DMS153 treated with DMSO at 0.1 percent for 48 hours (cell line): ENCODE results near the gene DNAH6.
"Not testable (repeated sequence)": the region's sequence is repeated elsewhere in the genome, so short reads cannot be mapped to it uniquely, and the experiment has no call there.

Experiments used
- DNase-seq: peaks from one replicate; lab custom pipeline; 2025; ENCODE audit not compliant: unreplicated experiment; lab: John Stamatoyannopoulos, UW

Gene DNAH6

DNA sequence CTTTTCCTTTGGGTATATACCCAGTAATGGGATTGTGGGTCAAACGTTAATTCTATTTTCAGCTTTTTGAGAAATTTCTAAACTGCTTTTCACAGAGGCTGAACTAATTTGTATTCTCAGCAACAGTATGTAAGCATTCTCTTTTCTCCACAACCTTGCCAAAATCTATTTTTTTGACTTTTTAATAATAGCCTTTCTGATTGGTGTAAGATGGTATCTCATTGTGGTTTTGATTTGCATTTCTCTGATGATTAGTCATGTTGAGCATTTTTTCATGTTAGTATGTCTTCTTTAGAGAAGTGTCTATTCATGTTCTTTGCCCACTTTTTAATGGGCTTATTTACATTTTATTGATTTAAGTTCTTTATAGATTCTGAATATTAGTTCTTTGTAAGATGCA lies 219.1 kb downstream of the DNAH6 start:
- DNase-seq = no peak

DNA sequence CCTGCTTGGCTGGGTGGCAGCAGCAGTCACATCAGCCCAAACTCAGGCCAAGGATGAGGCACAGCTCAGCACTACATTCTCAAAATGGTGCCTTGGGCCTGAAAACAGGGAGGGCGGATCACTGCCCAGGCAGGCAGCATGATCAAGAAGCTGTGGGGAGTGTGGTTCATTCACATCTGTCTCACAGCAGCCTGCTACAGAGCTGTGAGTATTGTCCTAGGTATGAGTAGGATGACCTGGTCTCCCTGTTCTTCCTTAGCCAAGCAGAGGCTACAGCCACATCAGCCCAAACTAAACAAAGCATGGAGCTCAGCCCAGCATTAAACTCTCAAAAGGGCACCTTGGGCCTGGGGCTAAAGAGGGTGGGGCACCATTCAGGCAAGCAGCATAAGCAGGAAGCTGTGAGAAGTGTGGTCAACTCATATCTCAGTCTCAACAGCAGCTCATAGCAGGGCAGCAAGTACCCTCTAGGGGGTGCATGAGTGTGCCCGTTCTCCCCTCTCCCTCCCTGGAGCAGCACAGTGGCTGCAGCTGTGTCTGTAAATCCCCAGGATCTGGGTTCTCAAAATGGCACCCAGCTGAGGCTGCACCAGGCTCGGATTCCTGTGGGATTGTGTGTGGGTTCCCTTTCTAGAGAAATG lies 225.0 kb downstream of the DNAH6 start:
- DNase-seq = no peak

DNA sequence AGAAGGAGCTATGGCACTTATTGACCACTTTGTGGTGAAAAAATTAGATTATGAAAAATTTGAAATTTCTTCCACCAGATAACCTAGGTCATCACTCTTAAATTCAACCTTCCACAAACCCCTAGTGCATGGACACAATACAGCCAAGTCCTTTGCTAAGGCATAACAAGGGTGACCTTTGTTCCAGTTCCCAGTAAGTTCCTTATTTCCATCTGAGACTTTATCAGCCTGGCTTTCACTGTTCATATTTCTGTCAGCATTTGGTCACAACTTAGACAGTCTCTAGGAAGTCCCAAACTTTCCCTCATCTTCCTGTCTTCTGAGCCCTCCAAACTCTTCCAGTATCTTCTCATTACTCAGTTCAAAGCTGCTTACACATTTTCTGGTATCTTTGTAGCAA lies 232.0 kb downstream of the DNAH6 start:
- DNase-seq = no peak

DNA sequence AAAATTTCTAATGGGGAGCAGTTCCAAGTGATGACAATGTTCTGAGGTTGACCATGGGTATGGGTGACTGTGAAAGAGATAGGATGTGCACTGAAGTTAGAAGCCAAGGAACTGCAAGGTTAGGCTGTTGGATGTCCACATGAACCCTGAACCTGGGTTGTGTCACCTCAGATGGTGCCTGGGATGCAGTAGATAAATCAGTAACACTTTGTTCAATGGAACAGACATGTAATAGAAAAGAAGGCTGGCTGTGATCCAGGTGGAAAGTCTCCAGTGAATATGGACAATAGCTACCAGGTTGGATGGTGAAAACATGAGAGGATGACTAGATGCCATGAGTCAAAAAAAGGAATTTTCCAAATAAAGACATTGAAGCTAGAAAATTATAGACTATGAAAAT lies 233.1 kb downstream of the DNAH6 start:
- no peak for DNase-seq

DNA sequence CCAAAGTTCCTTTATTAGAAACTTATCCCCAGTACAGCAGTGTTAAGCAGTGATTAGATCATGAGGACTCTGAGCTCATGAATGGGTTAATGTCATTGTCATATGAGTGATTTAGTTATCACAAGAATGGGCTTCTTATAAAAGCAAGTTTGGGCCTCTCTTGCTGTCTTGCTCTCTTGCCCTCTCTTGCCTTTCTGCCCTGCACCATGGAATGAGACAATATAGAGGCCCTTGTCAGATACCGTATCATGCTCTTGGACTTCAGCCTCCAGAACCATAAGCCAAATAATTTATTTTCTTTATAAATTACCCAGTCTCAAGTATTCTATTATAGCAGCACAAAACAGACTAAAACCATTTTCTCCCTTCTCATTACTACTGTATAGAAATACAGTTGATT lies 238.8 kb downstream of the DNAH6 start:
- DNase-seq = no peak

DNA sequence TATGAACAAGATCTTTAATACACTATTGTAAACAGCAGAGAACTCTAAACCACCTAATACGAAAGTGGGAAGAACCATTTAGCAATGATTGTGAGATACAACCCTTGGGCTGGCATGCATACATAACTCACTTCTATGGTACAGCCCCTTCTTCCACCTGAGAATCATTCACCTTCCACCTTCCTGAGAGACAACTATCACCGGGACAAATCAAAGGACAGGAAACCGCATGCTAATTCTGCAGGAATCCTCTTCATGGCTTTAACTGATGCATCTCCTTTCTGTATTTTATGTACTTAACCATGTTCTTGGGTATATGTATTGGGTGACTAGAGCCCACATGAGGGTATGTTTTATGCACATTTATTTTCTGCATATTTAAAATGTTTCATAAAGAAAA lies 241.3 kb downstream of the DNAH6 start:
- DNase-seq = no peak

DNA sequence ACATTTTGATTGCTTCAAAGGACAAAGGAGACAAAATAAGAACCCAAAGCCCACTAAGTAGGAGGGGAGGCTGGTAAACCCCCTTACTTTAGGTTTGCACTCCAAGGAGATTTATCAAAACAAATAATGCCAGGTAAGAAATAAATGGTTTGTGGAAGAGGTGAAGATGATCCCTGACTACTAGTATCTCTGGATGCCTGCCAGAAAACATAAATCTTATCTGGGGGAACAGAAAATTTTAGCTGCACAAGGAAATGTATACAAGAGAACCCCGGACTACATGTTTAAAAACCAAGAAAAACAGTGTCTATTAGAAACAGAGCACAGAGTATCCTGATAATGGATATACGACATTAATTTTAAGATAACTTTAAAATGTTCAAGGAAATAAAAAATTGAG lies 250.5 kb downstream of the DNAH6 start:
- no peak for DNase-seq

DNA sequence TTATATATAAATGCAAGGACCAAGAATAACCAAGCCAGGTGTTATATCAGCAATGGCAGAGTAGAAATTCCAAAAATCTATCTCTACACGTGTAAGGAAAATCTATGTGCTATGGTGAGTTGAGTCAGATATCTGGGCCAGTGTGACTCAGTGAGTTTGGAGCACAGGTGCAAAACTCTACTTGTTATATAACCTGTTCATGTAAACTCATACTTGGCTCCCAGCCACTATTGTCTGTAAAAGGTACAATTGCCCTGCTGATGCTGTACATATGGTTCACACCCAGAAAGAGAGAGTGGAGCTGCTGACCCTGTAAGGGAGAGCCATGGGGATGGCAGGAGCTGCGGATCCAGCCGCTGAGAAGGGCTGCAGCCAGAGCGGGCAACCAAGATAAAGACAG lies 252.5 kb downstream of the DNAH6 start:
- no peak for DNase-seq

DNA sequence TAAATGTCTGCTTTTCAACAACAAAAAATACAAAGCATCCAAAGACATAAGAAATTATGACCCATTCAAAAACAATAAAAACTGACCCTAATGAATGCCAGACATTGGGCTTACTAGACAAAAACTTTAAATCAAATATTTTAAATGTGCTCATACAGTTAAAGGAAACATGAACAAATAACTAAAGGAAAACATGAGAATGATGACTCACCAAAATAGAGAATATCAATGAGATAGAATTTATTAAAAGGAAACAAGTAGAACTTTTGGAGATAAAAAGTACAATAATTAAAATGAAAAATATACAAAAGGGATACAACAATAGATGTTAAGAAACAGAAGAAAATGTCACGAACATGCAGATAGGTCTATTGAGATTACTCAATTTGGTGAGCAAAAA lies 254.0 kb downstream of the DNAH6 start:
- DNase-seq = no peak

DNA sequence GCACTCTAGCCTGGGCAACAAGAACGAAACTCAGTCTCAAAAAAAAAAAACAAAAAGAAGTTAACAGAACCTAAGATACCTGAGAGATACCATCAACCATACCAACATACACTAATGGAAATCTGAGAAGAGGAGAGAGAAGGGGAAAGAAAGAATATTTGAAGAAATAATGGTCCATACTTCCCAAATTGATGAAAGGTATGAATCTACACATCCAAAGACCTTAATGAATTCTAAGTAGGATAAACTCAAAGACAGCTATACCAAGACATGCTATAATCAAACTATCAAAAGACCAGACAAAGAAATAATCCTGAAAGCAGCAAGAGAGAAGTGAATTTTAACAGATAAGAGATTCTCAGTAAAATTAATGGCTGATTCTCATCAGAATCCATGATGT lies 255.0 kb downstream of the DNAH6 start:
- no peak for DNase-seq

DNA sequence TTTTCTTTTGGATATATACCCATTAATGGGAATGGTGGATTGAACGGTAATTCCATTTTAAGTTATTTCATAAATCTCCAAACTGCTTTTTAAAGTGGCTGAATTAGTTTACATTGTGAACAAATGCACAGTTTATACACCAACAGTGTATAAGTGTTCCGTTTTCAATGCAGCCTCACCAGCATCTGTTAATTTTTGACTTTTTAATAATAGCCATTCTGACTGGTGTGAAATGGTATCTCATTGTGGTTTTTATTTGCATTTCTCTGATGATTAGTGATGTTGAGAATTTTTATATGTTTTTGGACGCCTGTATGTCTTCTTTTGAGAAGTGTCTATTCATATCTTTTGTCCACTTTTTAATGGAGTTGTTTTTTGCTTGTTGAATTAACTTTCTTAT lies 257.3 kb downstream of the DNAH6 start:
- not testable (repeated sequence) for DNase-seq

DNA sequence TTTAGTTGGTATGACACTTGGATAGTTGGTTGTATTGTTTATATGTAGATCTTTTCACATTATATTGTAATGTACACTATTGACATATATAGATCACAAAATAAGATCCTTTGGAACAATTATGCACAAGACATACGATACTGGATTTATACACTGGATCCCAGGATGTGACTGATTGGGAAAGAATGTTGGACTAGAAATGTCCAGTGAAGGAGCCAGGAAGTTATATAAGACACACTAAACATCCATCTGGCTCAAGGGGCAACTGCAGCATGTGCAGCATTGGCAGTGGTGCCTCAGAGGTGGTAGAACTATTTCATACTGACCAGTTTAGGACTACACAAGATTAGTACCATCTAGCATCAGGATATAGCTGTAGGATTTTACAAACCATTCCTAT lies 259.7 kb downstream of the DNAH6 start:
- DNase-seq = no peak

DNA sequence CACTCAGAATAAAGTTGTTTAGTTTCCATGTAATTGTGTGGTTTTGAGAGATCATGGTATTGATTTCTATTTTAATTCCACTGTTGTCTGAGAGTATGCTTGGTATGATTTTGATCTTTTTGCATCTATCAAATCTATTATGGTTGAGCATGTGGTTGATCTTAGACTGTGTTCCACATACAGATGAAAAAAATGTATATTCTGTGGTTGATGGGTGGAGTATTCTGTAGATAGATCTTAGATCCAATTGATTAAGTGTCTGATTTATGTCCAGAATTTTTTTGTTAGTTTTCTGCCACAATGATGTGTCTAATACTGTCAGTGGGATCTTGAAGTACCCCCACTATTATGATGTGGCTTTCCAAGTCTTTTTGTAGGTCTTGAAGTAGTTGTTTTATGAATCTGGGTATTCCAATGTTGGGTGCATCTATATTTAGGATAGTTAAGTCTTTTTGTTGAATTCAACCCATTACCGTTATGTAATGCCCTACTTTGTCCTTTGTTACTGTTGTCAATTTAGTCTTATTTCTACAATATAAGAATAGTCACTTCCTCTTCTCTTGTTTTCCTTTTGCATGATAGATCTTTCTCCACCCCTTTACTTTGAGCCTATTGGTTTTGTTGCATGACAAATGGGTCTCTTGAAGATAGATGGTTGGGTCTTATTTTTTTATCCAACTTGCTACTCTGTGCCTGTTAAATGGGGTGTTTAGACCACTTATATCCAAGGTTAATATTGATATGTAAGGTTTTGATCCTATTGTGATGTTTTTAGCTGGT lies 262.8 kb downstream of the DNAH6 start:
- DNase-seq = no peak

DNA sequence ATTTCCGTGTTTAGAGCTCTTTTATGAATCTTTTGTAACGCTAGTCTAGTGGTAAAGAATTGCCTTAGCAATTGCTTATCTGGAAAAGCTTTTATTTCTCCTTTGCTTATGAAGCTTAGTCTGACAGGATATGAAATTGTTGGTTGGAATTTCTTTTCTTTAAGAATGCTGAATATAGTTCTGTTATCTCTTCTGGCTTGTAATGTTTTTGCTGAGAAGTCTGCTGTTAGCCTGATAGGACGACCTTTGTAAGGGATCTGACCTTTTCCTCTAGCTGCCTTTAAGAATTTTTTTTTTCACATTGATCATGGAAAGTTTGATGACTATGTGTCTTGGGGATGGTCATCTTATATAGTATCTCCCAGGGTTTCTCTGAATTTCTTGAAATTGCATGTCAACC lies 263.5 kb downstream of the DNAH6 start:
- DNase-seq = no peak

DNA sequence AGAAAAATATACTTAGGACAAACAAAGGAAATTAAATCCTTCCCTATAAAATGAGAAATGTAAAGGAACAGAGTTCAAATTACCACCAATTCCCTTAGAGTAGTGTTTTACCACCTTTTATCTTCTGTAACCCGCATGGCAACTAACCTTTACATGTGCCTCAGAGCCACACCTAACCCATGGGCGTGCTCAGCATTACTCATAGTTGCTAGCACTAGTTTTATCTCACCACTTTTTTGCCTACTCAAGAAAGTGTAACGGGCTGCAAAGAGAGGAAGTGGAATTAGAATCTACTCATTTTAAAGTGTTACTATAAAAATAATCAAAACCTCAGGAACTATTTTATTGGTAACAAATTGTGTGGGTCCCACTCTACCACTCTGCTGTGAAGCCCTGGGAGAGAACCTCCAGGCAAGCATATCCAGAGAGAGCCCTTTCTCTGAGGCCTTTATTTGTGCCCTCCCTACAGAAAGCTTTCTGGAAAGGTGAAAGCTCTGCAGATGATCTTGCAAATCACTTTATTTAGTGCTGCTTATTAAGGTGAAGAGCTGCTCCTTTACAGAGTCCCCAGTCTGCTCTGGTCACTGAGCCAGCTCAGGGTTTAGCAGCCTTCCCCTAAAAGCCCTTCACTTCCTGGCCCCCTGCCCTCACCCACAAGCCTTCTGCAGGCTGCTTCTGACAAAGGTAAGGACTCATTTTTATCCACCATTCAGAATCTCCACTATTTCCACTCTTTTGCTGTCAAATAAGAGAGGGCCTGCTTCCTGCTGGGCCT lies 265.8 kb downstream of the DNAH6 start:
- DNase-seq = no peak

DNA sequence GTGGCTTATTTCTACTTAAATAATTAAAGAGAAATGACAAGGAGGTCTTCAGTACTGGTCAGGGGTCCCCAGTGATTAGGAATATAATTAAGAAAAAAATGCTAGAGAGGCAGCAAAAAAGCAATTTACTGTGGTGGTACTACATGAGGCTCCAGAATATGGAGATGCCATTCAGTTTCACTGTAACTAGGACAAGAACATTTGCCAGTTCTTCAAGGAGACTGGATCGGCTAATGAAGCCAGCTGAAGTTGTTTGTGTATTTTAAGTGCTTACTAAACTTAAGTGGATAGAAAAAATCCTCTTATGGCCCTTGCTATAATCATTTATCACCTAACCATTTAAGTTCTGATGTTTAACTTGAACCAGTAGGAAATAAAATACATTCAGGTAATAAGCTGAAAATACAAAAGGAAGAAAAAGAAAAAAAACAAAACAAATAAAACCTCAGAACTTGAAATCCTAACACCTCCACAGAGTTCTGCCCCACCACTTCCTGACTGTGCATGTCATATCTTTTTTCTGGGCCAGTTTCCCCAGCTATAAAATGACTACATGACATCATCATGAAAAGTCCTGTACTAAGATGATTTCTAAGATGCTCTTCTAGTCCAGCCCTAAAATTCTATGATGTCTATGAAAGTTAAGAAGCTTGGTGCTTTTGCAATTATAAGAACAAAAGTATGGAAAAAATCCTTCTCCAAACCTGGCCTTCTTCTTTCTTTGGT lies 266.6 kb downstream of the DNAH6 start:
- no peak for DNase-seq

DNA sequence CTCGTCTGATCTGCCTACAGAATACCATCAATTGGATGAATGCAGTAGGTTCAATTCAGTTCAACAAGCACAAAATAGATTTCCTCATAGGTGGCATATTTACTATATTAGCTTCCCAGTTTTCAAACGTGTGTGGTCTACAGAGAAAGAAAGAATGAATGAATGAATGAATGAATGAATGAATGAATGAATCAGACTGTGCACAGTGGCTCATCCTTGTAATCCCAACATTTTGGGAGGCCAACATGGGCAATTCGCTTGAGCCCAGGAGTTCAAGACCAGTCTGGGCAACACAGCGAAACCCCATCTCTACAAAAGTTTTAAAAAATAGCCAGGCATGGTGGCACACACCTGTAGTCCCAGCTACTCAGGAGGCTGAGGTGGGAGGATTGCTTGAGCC lies 269.7 kb downstream of the DNAH6 start:
- no peak for DNase-seq

DNA sequence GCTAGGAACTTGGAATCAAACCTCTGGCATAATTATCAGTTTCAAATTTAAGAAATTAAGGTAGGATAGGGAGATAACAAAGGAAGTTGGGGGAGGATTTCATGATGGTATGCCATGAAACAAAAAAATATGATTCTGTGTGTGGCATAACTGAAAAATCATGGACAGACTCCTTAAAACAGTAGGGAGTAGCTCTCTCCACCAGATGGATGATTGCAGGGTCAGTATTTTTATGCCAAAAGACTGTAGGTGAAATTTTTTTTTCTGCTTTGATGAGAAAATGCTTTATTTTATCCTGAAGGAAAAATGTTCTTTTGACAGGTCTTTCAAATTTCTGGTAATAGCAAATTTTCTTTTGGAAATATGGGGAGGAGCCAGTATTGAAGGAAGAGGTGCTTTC lies 270.3 kb downstream of the DNAH6 start:
- DNase-seq = no peak

DNA sequence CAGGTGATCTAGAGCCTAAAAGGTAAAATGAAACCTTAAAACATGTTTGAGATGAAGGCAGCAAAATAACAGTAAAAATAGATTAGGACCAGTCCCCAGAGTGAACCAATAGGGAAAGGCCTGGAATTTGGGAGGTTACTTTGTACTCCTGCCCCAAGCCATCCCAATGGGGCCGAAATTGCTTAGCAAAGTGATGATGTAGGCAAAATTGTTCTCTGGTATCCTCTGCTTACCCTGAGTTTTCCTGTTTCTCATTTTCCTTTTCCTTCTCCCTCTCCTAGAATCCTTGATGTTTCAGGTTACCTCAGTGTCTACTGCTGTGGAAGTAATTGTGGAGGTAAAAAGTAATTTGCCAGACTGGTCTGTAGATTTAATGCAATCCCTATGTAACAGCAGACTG lies 271.7 kb downstream of the DNAH6 start:
- no peak for DNase-seq

DNA sequence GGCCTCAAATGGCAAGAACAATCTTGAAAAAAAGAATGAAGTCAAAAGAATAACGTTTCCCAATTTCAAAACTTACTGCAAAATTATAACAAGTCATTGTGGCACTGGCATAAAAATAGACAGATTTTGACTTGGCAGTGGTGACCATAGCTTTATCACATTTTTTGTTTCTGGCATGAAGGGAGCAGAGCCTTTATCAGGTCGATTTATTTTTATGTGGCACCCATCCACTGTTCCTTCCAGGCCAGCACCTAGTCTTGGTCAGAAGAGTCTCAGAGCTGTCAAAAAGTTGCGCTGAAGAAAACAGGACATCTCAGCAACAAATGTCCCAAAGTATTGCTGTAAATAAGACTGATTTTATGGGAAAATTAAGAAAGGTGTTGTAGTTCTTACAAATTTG lies 272.2 kb downstream of the DNAH6 start:
- DNase-seq = no peak

DNA sequence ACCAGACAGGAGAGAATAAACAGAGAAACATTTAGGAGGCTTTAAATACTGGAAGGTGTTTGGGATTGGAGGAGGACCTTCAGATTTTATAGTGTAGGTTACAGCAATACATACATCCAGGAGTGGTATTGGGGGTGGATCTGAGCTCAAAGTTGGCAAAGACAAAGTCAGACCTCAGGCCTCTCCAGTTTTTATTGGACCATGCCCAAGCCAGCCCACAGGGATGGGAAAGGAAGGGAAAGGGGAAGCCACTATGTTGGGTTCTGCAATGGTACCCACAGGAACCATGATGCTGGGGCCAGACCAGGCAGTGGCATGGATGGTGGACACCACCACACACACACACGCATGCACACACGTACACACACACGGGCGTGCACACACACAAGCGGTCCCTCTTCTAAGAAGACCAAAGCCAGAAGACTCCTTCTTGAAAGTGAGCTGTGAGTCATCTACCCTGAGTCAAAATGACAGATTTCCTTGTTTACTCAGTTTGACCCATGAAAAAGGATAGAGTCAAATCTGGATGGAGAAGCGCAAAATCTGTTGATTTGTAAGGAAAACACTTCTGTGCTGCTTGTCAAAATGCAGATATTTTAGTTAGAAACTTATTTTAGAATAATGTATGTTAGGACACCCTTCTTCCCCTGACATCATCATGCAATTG lies 276.7 kb downstream of the DNAH6 start:
- no peak for DNase-seq
